WTC11 (cell line): ENCODE data around the gene HIVEP2.

Experiments used
- ATF6 ChIP-seq: sonication (generic); formaldehyde crosslinking; IDR thresholded peaks from 2 replicates; pipeline ENCODE4 v1.8.1; 2023; ENCODE audit warnings: mild to moderate bottlenecking, missing genetic modification reagents
- CTCF ChIP-seq: fragments of 200-600 bp; IDR thresholded peaks from 2 replicates; pipeline ENCODE4 v1.8.0; 2022; ENCODE audit warnings: antibody characterized with exemption
- EMX1 ChIP-seq: fragments of 250-450 bp; sonication (Bioruptor Pico); IDR thresholded peaks from 2 replicates; pipeline ENCODE4 v1.8.0; 2021; ENCODE audit warnings: mild to moderate bottlenecking
- HMGXB4 ChIP-seq: sonication (generic); formaldehyde crosslinking; IDR thresholded peaks from 2 replicates; pipeline ENCODE4 v1.8.1; 2023; ENCODE audit warnings: mild to moderate bottlenecking, moderate library complexity, missing genetic modification reagents
- JUN ChIP-seq: sonication (generic); formaldehyde crosslinking; IDR thresholded peaks from 2 replicates; pipeline ENCODE4 v1.8.0; 2023; ENCODE audit warnings: mild to moderate bottlenecking, missing genetic modification reagents
- NFE2L1 ChIP-seq: sonication (generic); formaldehyde crosslinking; IDR thresholded peaks from 2 replicates; pipeline ENCODE4 v1.8.1; 2023; ENCODE audit warnings: missing genetic modification reagents
- PREB ChIP-seq: sonication (generic); formaldehyde crosslinking; IDR thresholded peaks from 2 replicates; pipeline ENCODE4 v1.8.1; 2022; ENCODE audit warnings: mild to moderate bottlenecking, missing genetic modification reagents, moderate library complexity, borderline replicate concordance
- SMAD3 ChIP-seq: sonication (generic); formaldehyde crosslinking; IDR thresholded peaks from 2 replicates; pipeline ENCODE4 v1.8.0; 2022; ENCODE audit warnings: missing genetic modification reagents, mild to moderate bottlenecking, borderline replicate concordance
- USF1 ChIP-seq: sonication (generic); formaldehyde crosslinking; IDR thresholded peaks from 2 replicates; pipeline ENCODE4 v1.8.0; 2022; ENCODE audit warnings: mild to moderate bottlenecking, missing genetic modification reagents
- ZNF138 ChIP-seq: sonication (generic); formaldehyde crosslinking; conservative IDR thresholded peaks from 2 replicates; pipeline ENCODE4 v1.8.1; 2022; ENCODE audit warnings: mild to moderate bottlenecking, moderate library complexity, missing genetic modification reagents

GRCh38 chr6:142802124-142802523 lies 142.9 kb downstream of the HIVEP2 start:
- TF ChIP-seq CTCF (no peak), PREB (CRISPR knock-in tag) (no peak), ATF6 (CRISPR knock-in tag) (no peak), JUN (CRISPR knock-in tag) (no peak), USF1 (CRISPR knock-in tag) (no peak), SMAD3 (CRISPR knock-in tag) (no peak), ZNF138 (no peak), EMX1 (CRISPR knock-in tag) (no peak), HMGXB4 (no peak), NFE2L1 (CRISPR knock-in tag) (no peak)
